PC-3 (cell line): ENCODE results near the gene GJB4.

Experiments
- EZH2 ChIP-seq: fragments of 300-600 bp; sonication (generic); IDR thresholded peaks from one replicate; pipeline ENCODE4 v1.6.1; 2017; ENCODE audit warnings: antibody characterized with exemption, mild to moderate bottlenecking, low read length; ENCODE audit not compliant: unreplicated experiment
- TF ChIP-seq, protein P1 (sequence below): fragments of 300-600 bp; sonication (generic); conservative IDR thresholded peaks from 2 replicates; pipeline ENCODE4 v1.5.1; 2017; ENCODE audit warnings: antibody characterized with exemption, low read depth, mild to moderate bottlenecking, low read length

- TF ChIP-seq, protein P1, sequence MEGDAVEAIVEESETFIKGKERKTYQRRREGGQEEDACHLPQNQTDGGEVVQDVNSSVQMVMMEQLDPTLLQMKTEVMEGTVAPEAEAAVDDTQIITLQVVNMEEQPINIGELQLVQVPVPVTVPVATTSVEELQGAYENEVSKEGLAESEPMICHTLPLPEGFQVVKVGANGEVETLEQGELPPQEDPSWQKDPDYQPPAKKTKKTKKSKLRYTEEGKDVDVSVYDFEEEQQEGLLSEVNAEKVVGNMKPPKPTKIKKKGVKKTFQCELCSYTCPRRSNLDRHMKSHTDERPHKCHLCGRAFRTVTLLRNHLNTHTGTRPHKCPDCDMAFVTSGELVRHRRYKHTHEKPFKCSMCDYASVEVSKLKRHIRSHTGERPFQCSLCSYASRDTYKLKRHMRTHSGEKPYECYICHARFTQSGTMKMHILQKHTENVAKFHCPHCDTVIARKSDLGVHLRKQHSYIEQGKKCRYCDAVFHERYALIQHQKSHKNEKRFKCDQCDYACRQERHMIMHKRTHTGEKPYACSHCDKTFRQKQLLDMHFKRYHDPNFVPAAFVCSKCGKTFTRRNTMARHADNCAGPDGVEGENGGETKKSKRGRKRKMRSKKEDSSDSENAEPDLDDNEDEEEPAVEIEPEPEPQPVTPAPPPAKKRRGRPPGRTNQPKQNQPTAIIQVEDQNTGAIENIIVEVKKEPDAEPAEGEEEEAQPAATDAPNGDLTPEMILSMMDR, result no peak
- no peak for TF ChIP-seq EZH2
Observed at GRCh38 chr1:34758751-34759150, 789 bp upstream of the GJB4 start.
